ENCODE measurements around the gene TRPM8. TPM values are rescaled to one million over a fixed set of nuclear protein-coding genes. Genes with fewer than 3 reads are reported as not detected.
"Not testable (repeated sequence)": the region's sequence is repeated elsewhere in the genome, so short reads cannot be mapped to it uniquely, and the experiment has no call there.

Gene TRPM8
- not detected for total RNA-seq

DNA sequence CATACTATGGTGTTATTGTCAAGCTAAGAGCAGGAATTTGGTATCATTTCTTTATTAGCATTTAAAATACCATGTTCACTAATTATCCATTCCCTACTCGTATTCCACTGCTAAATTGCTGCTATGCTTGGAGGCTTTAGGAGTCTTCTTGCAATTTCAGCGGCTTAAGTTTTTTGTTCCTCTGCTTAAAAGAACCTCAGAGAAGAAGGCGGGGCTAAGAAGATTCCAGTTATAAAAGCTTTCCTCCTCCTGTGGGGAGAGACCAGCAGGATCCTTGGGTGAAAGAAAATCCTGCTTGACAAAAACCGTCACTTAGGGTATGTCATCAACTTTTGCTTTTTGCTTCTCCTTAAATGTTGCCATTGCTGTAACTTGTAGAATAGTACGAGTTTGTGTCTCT is at the start of gene TRPM8:
TSS of gene TRPM8 (plus strand) at position 258 of the 400 bp plus-strand sequence. CDS start 9,165 bp downstream, outside the sequence.
- Mint-ChIP-seq H3K36me3 (no peaks in the 10 kb centered on the region), H3K9me3 (ENCODE audit: low read depth) (no peaks in the 10 kb centered on the region), H3K4me1 (peaks cover 10% of the 10 kb centered on the region), H3K4me3 (no peak within 1 kb of the TSS), H3K27me3 (peaks cover 43% of the 10 kb centered on the region), H3K27ac (no peak within 1 kb of the TSS)
- DNase-seq (no peak), ATAC-seq (no peak)
- CTCF ChIA-PET = interaction anchor here (1.4 to 1.8 kb wide), 2 partner anchors 11 to 59 kb away, joined by 3 to 5 read pairs; no protein-coding TSS in a partner anchor

DNA sequence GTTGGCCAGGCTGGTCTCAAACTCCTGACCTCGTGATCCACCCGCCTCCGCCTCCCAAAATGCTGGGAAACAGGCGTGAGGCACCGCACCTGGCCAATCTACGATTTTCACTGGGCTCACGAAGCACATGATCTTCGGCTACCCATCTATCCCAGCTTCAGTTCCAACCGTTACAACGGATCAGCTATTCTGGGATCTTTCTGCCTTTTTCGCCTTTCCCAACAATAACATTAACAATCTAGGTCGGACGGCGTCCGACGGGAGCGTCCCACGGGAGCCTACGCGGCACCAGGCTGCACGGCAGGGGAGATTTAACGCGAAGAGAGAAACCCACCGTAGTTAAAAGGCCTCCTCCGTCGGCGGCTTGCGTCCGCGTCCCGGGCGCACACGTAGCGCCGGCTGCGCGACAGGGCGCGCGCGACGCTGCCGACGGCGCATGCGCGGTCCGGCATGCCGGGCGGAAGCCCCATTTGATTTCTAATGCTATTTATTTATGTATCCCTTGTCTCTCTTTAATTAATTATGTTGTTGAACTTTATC is 49.1 kb upstream of the TRPM8 start, which contains the start of gene MSL3B:
TSS of gene MSL3B (minus strand) at position 394 of the 540 bp plus-strand sequence.
- Mint-ChIP-seq H3K27ac (peak within 1 kb of the TSS; percentile 86), H3K9me3 (ENCODE audit: low read depth) (peaks cover 7% of the 10 kb centered on the region), H3K4me1 (peaks cover 25% of the 10 kb centered on the region), H3K4me3 (peak within 1 kb of the TSS; percentile 88), H3K36me3 (peaks cover 26% of the 10 kb centered on the region), H3K27me3 (peaks cover 29% of the 10 kb centered on the region)
- peak; percentile 93 for ATAC-seq
- CTCF ChIA-PET = interaction anchor here (0.7 to 0.8 kb wide), 3 partner anchors 11 to 201 kb away, joined by 3 to 4 read pairs (median 3); no protein-coding TSS in a partner anchor
- peak; percentile 60 for DNase-seq

DNA sequence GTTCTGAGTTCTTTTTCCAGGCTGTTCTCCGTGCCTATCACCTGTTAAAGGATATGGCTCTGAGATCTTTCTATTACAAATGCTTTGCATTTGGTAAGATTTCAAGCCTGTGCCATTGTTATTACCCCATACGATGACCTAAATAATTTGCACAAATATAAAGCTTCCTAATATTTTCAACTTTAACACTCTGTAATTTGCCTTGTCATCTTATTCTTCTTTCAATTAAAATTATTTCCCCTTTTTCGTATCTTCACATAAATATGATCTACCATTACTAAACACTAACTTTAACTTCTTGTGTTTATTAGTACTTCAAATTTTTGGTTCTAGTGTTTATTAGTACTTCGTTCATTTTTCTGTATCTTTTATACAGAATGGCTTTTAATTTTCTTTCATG is 45.7 kb upstream of the TRPM8 start:
- H3K36me3 Mint-ChIP-seq = peaks cover 16% of the 10 kb centered on the region
- no peak overlapping the region for H3K4me3 Mint-ChIP-seq
- no peak for ATAC-seq
- CTCF ChIA-PET = interaction anchor here (1.3 kb wide), 1 partner anchor 13 kb away, joined by 10 read pairs; no protein-coding TSS in a partner anchor
- H3K4me1 Mint-ChIP-seq = peaks cover 15% of the 10 kb centered on the region
- H3K27me3 Mint-ChIP-seq = peaks cover 38% of the 10 kb centered on the region
- no peak overlapping the region for H3K27ac Mint-ChIP-seq
- DNase-seq = no peak
- peaks cover 11% of the 10 kb centered on the region for H3K9me3 Mint-ChIP-seq (ENCODE audit: low read depth)

DNA sequence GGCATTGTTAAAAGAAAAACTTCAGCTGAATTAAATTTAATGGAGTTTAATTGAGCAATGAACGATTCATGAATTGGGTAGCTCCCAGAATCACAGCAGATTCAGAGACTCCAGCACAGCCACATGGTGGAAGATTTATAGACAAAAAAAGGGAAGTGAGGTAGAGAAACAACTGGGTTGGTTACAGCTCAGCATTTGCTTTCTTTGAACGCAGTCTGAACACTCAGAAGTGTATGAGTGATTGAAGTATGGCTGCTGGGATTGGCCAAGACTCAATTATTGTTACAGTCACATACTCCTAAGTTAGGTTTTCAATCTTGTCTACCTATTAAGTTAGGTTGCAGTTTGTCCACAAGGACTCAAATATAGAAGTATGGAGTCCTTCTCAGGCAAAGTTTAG is 45.0 kb upstream of the TRPM8 start:
- peaks cover 11% of the 10 kb centered on the region for H3K9me3 Mint-ChIP-seq (ENCODE audit: low read depth)
- not testable (repeated sequence) for H3K27ac Mint-ChIP-seq, H3K4me1 Mint-ChIP-seq, H3K36me3 Mint-ChIP-seq, H3K4me3 Mint-ChIP-seq, ATAC-seq, DNase-seq
- H3K27me3 Mint-ChIP-seq = peaks cover 39% of the 10 kb centered on the region
- CTCF ChIA-PET = interaction anchor here (1.3 kb wide), 1 partner anchor 14 kb away, joined by 10 read pairs; no protein-coding TSS in a partner anchor

DNA sequence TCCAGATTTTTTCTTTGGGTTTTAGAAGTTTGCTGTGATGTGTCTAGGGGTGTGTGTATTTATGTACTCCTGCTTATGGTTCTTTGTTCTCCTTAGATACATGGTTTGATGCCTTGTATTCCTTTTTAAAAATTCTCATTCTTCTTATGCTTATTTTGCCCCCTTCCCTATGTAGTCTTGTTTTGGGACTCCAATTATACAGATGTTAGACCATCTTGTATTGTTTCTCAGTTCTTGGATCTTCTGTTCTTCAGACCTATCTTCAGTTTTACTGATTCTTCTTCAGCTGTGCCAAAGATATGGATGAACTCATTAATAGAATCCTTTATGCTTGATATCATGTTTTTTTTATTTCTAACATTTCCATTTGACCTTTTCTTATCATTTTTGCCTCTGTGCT is 34.8 kb upstream of the TRPM8 start:
- ATAC-seq (no peak), DNase-seq (no peak)
- CTCF ChIA-PET = no interaction called here
- Mint-ChIP-seq H3K4me1 (no peaks in the 10 kb centered on the region), H3K27me3 (peaks cover 52% of the 10 kb centered on the region), H3K36me3 (peaks cover 6% of the 10 kb centered on the region), H3K9me3 (ENCODE audit: low read depth) (peaks cover 18% of the 10 kb centered on the region), H3K27ac (no peak overlapping the region), H3K4me3 (no peak overlapping the region)

DNA sequence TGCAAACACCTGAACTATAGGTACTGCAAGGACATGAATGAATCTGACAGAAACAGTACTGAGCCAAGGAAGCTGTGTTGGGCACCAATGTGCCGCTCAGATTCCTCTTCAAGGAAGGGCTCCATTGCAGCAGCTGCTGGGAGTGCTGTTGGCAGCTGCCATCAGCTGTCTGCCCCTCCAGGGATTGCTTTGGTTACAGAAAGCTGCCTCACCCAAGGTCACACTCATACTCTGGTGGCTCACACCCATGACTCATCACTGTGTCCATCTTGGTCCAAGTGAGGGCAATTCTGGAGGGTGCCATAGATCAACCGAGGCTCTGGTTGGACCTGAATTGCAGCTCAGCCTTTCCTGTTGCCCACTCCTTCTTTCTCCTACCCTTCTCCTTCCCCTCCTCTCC is 24.4 kb upstream of the TRPM8 start:
- H3K9me3 Mint-ChIP-seq (ENCODE audit: low read depth) = no peaks in the 10 kb centered on the region
- H3K27me3 Mint-ChIP-seq = peaks cover 24% of the 10 kb centered on the region
- no peak overlapping the region for H3K4me3 Mint-ChIP-seq
- no peak for ATAC-seq
- CTCF ChIA-PET = no interaction called here
- H3K27ac Mint-ChIP-seq = no peak overlapping the region
- H3K4me1 Mint-ChIP-seq = no peaks in the 10 kb centered on the region
- no peak for DNase-seq
- no peaks in the 10 kb centered on the region for H3K36me3 Mint-ChIP-seq

DNA sequence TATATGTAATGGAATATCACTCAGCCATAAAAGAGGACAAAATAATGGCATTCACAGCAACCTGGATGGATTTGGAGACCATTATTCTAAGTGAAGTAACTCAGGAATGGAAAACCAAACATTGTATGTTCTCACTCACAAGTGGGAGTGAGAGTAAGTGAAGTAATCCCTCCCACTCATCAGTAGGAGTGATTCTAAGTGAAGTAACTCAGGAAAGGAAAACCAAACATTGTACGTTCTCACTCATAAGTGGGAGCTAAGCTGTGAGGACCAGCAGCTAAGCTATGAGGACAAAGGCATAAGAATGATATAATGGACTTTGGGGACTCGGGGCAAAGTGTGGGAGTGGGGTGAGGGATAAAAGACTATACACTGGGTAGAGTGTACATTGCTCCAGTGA is 20.9 kb upstream of the TRPM8 start:
- not testable (repeated sequence) for H3K9me3 Mint-ChIP-seq (ENCODE audit: low read depth); H3K4me3 Mint-ChIP-seq; ATAC-seq

DNA sequence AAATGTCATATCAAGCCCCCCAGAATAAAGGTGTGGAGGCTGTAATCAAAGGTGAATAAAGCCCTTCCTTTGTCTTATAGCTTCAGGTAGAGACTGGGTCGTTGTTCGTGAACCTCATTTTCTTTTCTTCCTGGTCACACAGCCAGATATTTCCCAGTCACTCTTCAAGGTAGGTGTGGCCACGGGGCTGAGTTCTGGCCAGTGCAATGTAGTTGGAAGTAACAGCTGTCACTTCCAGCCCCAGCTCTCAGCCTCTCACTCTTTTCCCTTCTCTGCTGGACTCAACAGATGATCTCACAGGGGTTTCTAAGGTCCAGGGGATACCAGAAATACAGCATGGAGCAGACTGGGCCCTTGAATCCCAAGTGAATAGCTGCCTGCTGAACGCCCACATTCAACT is 15.8 kb upstream of the TRPM8 start:
- Mint-ChIP-seq H3K27me3 (peaks cover 29% of the 10 kb centered on the region), H3K36me3 (no peaks in the 10 kb centered on the region), H3K9me3 (ENCODE audit: low read depth) (no peaks in the 10 kb centered on the region), H3K27ac (no peak overlapping the region), H3K4me3 (no peak overlapping the region), H3K4me1 (peaks cover 4% of the 10 kb centered on the region)
- CTCF ChIA-PET = no interaction called here
- DNase-seq = no peak
- ATAC-seq = no peak

More for the DNA sequence above, 20.9 kb upstream of the TRPM8 start:
- H3K36me3 Mint-ChIP-seq, H3K27ac Mint-ChIP-seq, CTCF ChIA-PET, H3K4me1 Mint-ChIP-seq, DNase-seq: not testable (repeated sequence)
- peaks cover 30% of the 10 kb centered on the region for H3K27me3 Mint-ChIP-seq

DNA sequence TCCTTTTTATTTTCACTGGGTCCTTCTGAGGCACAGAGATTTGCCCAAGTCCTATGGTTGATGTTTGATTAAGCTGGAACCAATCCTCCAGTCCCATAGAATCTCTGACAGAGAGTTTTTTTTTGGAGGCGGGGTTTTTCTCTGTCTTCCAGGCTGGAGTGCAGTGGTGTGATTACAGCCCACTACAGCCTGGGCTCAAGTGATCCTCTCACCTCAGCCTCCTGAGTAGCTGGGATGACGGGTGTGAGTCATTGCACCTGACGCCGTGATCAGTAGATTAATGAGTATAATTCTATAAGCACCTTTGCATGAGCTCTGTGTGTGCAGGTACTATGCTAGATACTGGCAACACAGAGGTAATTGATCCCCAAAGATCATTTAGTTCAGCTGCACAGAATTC is 15.3 kb upstream of the TRPM8 start:
- ATAC-seq = no peak
- Mint-ChIP-seq H3K4me3 (no peak overlapping the region), H3K36me3 (no peaks in the 10 kb centered on the region), H3K9me3 (ENCODE audit: low read depth) (no peaks in the 10 kb centered on the region), H3K27me3 (peaks cover 29% of the 10 kb centered on the region), H3K27ac (no peak overlapping the region), H3K4me1 (peaks cover 4% of the 10 kb centered on the region)
- CTCF ChIA-PET = no interaction called here
- no peak for DNase-seq

DNA sequence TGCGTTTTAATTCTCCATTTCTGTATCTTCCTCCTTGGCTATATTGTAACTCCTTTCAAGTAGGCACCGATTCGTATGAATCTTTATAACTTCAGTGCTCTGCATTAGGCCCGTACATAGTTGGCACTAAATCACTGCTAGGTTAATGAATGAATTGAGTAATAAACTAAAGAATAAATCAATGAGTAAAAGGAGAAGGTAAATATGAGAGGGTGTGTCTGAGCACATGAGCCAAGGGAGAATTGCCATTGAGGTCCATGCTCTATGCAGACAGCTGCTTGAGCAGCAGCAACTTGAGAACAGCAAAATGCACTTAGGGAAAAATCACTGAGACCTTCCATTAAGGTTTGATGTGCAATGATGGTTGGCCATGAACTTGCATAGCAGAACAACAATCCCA is 11.2 kb upstream of the TRPM8 start:
- no peak overlapping the region for H3K4me3 Mint-ChIP-seq
- H3K27me3 Mint-ChIP-seq = peaks cover 11% of the 10 kb centered on the region
- CTCF ChIA-PET = no interaction called here
- ATAC-seq (no peak), DNase-seq (no peak)
- H3K9me3 Mint-ChIP-seq (ENCODE audit: low read depth) = peaks cover 2% of the 10 kb centered on the region
- no peak overlapping the region for H3K27ac Mint-ChIP-seq
- no peaks in the 10 kb centered on the region for H3K36me3 Mint-ChIP-seq
- no peaks in the 10 kb centered on the region for H3K4me1 Mint-ChIP-seq

DNA sequence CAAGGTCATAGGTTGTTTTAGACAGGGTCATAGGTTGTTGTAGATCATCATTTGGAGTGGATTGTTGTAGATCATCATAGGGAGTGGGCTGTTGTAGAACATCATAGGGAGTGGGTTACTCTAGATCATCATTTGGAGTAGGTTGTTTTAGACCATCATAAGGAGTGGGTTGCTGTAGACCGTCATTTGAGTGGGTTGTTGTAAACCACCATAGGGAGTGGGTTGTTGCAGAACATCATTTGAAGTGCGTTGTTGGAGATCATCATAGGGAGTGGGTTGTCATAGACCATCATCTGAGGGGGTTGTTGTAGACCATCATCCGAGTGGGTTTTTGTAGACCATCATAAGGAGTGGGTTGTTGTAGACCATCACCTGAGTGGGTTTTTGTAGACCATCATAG is 9.5 kb upstream of the TRPM8 start:
- Mint-ChIP-seq H3K27ac (no peak overlapping the region), H3K9me3 (ENCODE audit: low read depth) (peaks cover 2% of the 10 kb centered on the region), H3K4me1 (no peaks in the 10 kb centered on the region), H3K36me3 (no peaks in the 10 kb centered on the region), H3K4me3 (no peak overlapping the region), H3K27me3 (peaks cover 13% of the 10 kb centered on the region)
- no peak for DNase-seq
- no peak for ATAC-seq
- CTCF ChIA-PET = no interaction called here

DNA sequence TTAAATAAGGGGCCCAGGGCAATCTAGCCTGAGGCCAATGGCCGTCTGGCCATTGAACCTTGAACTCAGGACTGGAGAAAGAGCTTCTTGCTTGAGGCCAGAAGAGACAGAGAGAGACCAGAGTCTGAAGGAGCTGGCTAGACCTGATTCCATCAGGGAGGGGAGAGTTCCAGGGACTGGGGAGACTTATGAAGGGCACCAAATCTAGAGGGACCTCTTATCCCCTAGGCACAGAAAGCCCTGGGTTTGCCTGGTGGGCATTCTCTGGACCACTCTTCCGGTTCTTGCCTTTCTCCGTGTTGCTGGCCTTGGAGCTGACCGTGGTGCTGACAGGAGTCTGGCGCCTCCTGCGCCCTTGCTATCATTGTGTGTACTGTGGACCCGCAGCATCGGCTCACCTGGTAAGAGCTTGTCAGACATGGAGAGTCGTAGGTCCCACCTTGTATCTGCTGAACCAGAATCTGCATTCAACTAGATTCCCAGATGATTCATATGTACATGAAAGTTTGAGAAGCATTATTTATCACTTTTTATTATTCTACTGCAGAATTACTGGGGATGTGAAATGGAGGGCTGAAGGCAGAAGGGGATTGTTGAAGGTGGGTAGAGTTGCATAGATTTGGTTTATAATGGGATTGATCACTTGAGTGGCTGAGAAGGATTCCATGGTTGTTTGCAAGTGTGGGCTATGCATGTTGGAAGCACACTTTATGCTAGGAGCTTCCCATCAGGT is 4.3 kb upstream of the TRPM8 start:
- DNase-seq = peak; percentile 50
- peak; percentile 36 for ATAC-seq
- CTCF ChIA-PET = no interaction called here

DNA sequence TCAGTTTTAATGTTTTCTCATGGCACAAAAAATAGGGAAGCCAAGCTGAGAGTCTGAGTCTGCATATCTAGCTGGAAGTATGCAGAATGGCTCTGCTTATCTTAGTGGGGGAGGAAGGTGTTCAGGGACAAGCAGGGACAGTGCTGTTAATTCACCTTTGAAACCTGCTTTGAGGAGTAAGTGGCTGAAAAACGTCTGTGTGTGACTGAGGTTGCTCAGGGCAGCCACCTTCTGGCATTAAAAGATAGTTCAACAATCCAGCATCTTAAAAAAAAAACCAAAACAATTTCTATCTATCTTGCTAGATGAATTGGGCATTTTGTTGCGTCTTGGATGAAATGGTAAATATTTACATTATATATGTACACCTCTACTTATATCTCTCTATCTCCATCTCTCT is 2.0 kb upstream of the TRPM8 start:
- H3K36me3 Mint-ChIP-seq = no peaks in the 10 kb centered on the region
- H3K4me1 Mint-ChIP-seq = peaks cover 6% of the 10 kb centered on the region
- H3K27ac Mint-ChIP-seq = no peak overlapping the region
- CTCF ChIA-PET = no interaction called here
- H3K27me3 Mint-ChIP-seq = peaks cover 51% of the 10 kb centered on the region
- ATAC-seq = no peak
- no peaks in the 10 kb centered on the region for H3K9me3 Mint-ChIP-seq (ENCODE audit: low read depth)
- no peak overlapping the region for H3K4me3 Mint-ChIP-seq
- no peak for DNase-seq

More for the DNA sequence above, 4.3 kb upstream of the TRPM8 start:
- no peaks in the 10 kb centered on the region for H3K36me3 Mint-ChIP-seq
- H3K27ac Mint-ChIP-seq = no peak overlapping the region
- H3K9me3 Mint-ChIP-seq (ENCODE audit: low read depth) = no peaks in the 10 kb centered on the region
- peaks cover 40% of the 10 kb centered on the region for H3K27me3 Mint-ChIP-seq
- H3K4me3 Mint-ChIP-seq = no peak overlapping the region
- H3K4me1 Mint-ChIP-seq = no peaks in the 10 kb centered on the region

DNA sequence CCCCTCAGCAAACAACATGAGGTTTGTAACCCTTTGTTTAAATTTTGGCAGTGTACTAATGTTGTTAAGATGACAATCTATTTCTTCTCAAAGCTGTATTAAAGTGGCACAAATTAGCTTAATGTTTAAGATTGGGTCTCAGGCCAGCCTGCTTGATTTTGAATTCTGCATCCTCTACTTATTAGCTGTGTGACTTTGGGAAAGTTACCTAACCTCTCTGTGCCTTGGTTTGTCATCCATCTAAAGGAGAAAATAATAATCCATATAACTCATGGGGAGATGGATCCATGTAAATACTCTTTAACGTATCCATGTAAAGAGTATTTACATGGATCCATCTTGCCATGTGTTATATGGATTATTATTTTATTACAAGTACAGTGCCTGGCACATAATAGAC is 2.1 kb downstream of the TRPM8 start:
- no peak overlapping the region for H3K4me3 Mint-ChIP-seq
- CTCF ChIA-PET = no interaction called here
- peaks cover 10% of the 10 kb centered on the region for H3K4me1 Mint-ChIP-seq
- no peak overlapping the region for H3K27ac Mint-ChIP-seq
- peaks cover 44% of the 10 kb centered on the region for H3K27me3 Mint-ChIP-seq
- no peaks in the 10 kb centered on the region for H3K36me3 Mint-ChIP-seq
- ATAC-seq (no peak), DNase-seq (no peak)
- no peaks in the 10 kb centered on the region for H3K9me3 Mint-ChIP-seq (ENCODE audit: low read depth)

Data from activated CD8-positive, alpha-beta memory T cell treated with anti-CD3 and anti-CD28 coated beads, Interleukin-2, amount 10 ng/mL, durations not matched to agents 7 days and 5 days (primary cell).